ENCODE results near the gene ADSS2. TPM values are rescaled to one million over a fixed set of nuclear protein-coding genes. Genes with fewer than 3 reads are reported as not detected.
A peak's percentile ranks its signal among the peaks of the same experiment; 100 is the strongest.

Gene ADSS2
- total and polyA plus RNA-seq, 2 experiments from 2014 or later, result 55.1 to 101 TPM

GRCh38 chr1:244449936-244450508 is 1.7 kb downstream of the ADSS2 start (continued):
- no peak for TF ChIP-seq ZNF114 (CRISPR knock-in tag; IDR thresholded peaks at IDR 0.05)
- TF ChIP-seq EZH2phosphoT487 (IDR thresholded peaks at IDR 0.05; ENCODE audit: unreplicated experiment), result no peak
- TF ChIP-seq ZNF462 (CRISPR knock-in tag; IDR thresholded peaks at IDR 0.05), result no peak

- H3K27ac Mint-ChIP-seq, result peak overlapping the region; percentile 61
- ATAC-seq, result no peak
- peaks cover 2% of the 10 kb centered on the region for H3K27me3 Mint-ChIP-seq (ENCODE audit: insufficient read depth, low read depth, poor library complexity)
- peaks cover 60% of the 10 kb centered on the region for H3K4me1 Mint-ChIP-seq
- H2AFZ ChIP-seq, result no peak overlapping the region
- no peaks in the 10 kb centered on the region for H3K9me3 Mint-ChIP-seq
- H3K27ac ChIP-seq (ENCODE audit: low read depth), result peak overlapping the region; percentile 33
- H3K36me3 Mint-ChIP-seq (ENCODE audit: low read depth), result peaks cover 14% of the 10 kb centered on the region
- no peaks in the 10 kb centered on the region for H3F3A ChIP-seq (replicated peaks; ENCODE audit: low read depth)
- H3K9me2 ChIP-seq (ENCODE audit: insufficient read depth), result no peaks in the 10 kb centered on the region
- H3K4me3 ChIP-seq, result peak overlapping the region; percentile 77
- no peak for DNase-seq (ENCODE audit: low spot score)
- H3K36me3 ChIP-seq (ENCODE audit: insufficient read depth), result no peaks in the 10 kb centered on the region; the same call in 1 of the 2 replicates
- H4K20me1 ChIP-seq (replicated peaks; ENCODE audit: insufficient read depth), result 0 out of 2 replicates have a peak, but pooled peaks cover 5% of the 10 kb centered on the region
- peak overlapping the region; percentile 88 for H3K4me2 ChIP-seq
- H3K4me1 ChIP-seq (ENCODE audit: insufficient read depth), result peaks cover 64% of the 10 kb centered on the region
- no peaks in the 10 kb centered on the region for H3K27me3 ChIP-seq (ENCODE audit: insufficient read depth)
- H3K79me2 ChIP-seq (replicated peaks; ENCODE audit: insufficient read depth), result peaks cover 76% of the 10 kb centered on the region
- H3K4me3 Mint-ChIP-seq, result peak overlapping the region; percentile 55
- TF ChIP-seq NANOG (IDR thresholded peaks at IDR 0.05; ENCODE audit: borderline replicate concordance) (no peak), ZNF331 (CRISPR knock-in tag; IDR thresholded peaks at IDR 0.05; ENCODE audit: low read depth) (no peak), ZNF114 (CRISPR knock-in tag; IDR thresholded peaks at IDR 0.05) (no peak), CREB1 (CRISPR knock-in tag; IDR thresholded peaks at IDR 0.05; ENCODE audit: low read depth) (no peak), POLR2AphosphoS5 (IDR thresholded peaks at IDR 0.05; ENCODE audit: low read depth) (no peak), ZNF462 (CRISPR knock-in tag; IDR thresholded peaks at IDR 0.05) (no peak)
Measured at GRCh38 chr1:244448279-244449036, 3.3 kb downstream of the ADSS2 start.

All from GM23338 (cell line).